ENCODE measurements around the gene GSE1. TPM values are rescaled to one million over a fixed set of nuclear protein-coding genes. Genes with fewer than 3 reads are reported as not detected.
A peak's percentile ranks its signal among the peaks of the same experiment; 100 is the strongest.

Gene GSE1
- total and polyA plus RNA-seq, 2 experiments from 2014 or later = 32.4 to 135 TPM

- TF ChIP-seq CREB1 (CRISPR knock-in tag; IDR thresholded peaks at IDR 0.05; ENCODE audit: low read depth) (no peak), STAT1 (IDR thresholded peaks at IDR 0.05; ENCODE audit: unreplicated experiment) (no peak)
Measured at GRCh38 chr16:85579191-85579590, 33.9 kb upstream of the GSE1 start (continued).

- no peak overlapping the region for H2AFZ ChIP-seq
- H3K27me3 ChIP-seq (ENCODE audit: insufficient read depth) = peaks cover 16% of the 10 kb centered on the region
- no peak for TF ChIP-seq REST (IDR thresholded peaks at IDR 0.05; ENCODE audit: unreplicated experiment)
- TF ChIP-seq EZH2phosphoT487 (IDR thresholded peaks at IDR 0.05; ENCODE audit: unreplicated experiment) = no peak
- TF ChIP-seq STAT1 (IDR thresholded peaks at IDR 0.05; ENCODE audit: unreplicated experiment) = no peak
- TF ChIP-seq ZNF462 (CRISPR knock-in tag; IDR thresholded peaks at IDR 0.05) = no peak
- no peak for TF ChIP-seq ZNF331 (CRISPR knock-in tag; IDR thresholded peaks at IDR 0.05; ENCODE audit: low read depth)
- TF ChIP-seq NANOG (IDR thresholded peaks at IDR 0.05; ENCODE audit: borderline replicate concordance) = no peak
- Mint-ChIP-seq H3K4me1 (peaks cover 95% of the 10 kb centered on the region), H3K27me3 (ENCODE audit: insufficient read depth, low read depth, poor library complexity) (peaks cover 58% of the 10 kb centered on the region), H3K36me3 (ENCODE audit: low read depth) (peaks cover 5% of the 10 kb centered on the region), H3K27ac (no peak overlapping the region; the same call in 1 of the 2 replicates), H3K4me3 (peak overlapping the region; percentile 60), H3K9me3 (peaks cover 8% of the 10 kb centered on the region; the same call in 2 of the 3 replicates)
- no peaks in the 10 kb centered on the region; the same call in 1 of the 2 replicates for H4K20me1 ChIP-seq (replicated peaks; ENCODE audit: insufficient read depth)
- ATAC-seq = no peak; the same call in 1 of the 3 replicates
- H3F3A ChIP-seq (replicated peaks; ENCODE audit: low read depth) = peaks cover 30% of the 10 kb centered on the region
- peaks cover 90% of the 10 kb centered on the region for H3K4me1 ChIP-seq (ENCODE audit: insufficient read depth)
- H3K79me2 ChIP-seq (replicated peaks; ENCODE audit: insufficient read depth) = peaks cover 57% of the 10 kb centered on the region
- H3K27ac ChIP-seq (ENCODE audit: low read depth) = peak overlapping the region; percentile 84
- no peaks in the 10 kb centered on the region for H3K36me3 ChIP-seq (ENCODE audit: insufficient read depth)
- peak overlapping the region; percentile 44 for H3K4me3 ChIP-seq
- DNase-seq (ENCODE audit: low spot score) = no peak
- no peaks in the 10 kb centered on the region for H3K9me2 ChIP-seq (ENCODE audit: insufficient read depth)
- H3K4me2 ChIP-seq = peak overlapping the region; percentile 85
Measured at GRCh38 chr16:85579923-85580580, 33.1 kb upstream of the GSE1 start.
